ES-I3 (cell line): Measurements from ENCODE around the gene LMCD1.

ENCODE experiments used
- H3K36me3 ChIP-seq: 2 replicates; pipeline ENCODE4 v1.6.1; 2013; ENCODE audit warnings: mild to moderate bottlenecking, low read length, control low read depth, moderate library complexity; ENCODE audit not compliant: insufficient read depth
- H3K4me1 ChIP-seq: 2 replicates; pipeline ENCODE4 v1.6.1; 2013; ENCODE audit warnings: mild to moderate bottlenecking, control low read depth, low read length; ENCODE audit not compliant: insufficient read depth
- H3K9ac ChIP-seq: 2 replicates; pipeline ENCODE4 v1.6.1; 2013; ENCODE audit warnings: low read depth, mild to moderate bottlenecking, low read length, moderate library complexity
- H3K9me3 ChIP-seq: 2 replicates; pipeline ENCODE4 v1.6.1; 2013; ENCODE audit warnings: mild to moderate bottlenecking, low read length, moderate library complexity; ENCODE audit not compliant: control insufficient read depth, insufficient read depth

The LMCD1 gene

GRCh38 chr3:8621872-8622271 is 120.2 kb downstream of the LMCD1 start:
- Histone ChIP-seq H3K9ac (no peak overlapping the region), H3K36me3 (no peaks in the 10 kb centered on the region; the same call in 1 of the 2 replicates), H3K9me3 (peaks cover 6% of the 10 kb centered on the region; the same call in 1 of the 2 replicates), H3K4me1 (peaks cover 5% of the 10 kb centered on the region; the same call in 1 of the 2 replicates)

GRCh38 chr3:8622873-8623691 is 121.5 kb downstream of the LMCD1 start:
- peaks cover 6% of the 10 kb centered on the region; the same call in 1 of the 2 replicates for H3K9me3 ChIP-seq
- peak overlapping the region; percentile 54 for H3K9ac ChIP-seq
- H3K36me3 ChIP-seq, result no peaks in the 10 kb centered on the region; the same call in 1 of the 2 replicates
- H3K4me1 ChIP-seq, result peaks cover 5% of the 10 kb centered on the region; the same call in 1 of the 2 replicates

GRCh38 chr3:8623741-8624140 is 122.1 kb downstream of the LMCD1 start:
- peaks cover 6% of the 10 kb centered on the region; the same call in 1 of the 2 replicates for H3K9me3 ChIP-seq
- no peaks in the 10 kb centered on the region; the same call in 1 of the 2 replicates for H3K36me3 ChIP-seq
- peaks cover 5% of the 10 kb centered on the region; the same call in 1 of the 2 replicates for H3K4me1 ChIP-seq
- H3K9ac ChIP-seq, result no peak overlapping the region
